Activated T-cell treated with anti-CD3 and anti-CD28 coated beads, Interleukin-2, amount 50 U/mL, for 48 hours (primary cell): ENCODE measurements around the gene IMMP2L.

Experiments
- DNase-seq, 2 experiments: peaks; one replicate each; pipeline ENCODE4 v3.0.0-alpha.2; 2020

Gene IMMP2L

DNA sequence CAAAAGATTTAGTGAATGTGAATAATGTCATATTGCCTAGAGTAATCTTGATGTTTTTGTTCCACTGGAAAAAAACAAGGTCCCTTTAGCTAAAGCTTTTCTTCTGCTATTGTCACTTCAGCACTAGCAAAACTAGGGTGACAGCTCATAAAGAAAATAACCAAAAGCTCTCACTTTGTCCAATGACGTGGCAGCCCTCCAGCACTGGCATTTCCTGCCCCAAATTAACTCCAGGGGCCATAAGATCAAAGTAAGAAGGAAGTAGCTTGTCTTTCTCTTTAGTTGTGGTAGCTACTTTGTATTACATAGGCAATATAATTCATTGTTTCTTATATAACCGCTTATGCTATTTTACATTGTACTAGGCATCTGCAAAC is 424.1 kb downstream of the IMMP2L start:
- peak; percentile 70 to 74 for DNase-seq

DNA sequence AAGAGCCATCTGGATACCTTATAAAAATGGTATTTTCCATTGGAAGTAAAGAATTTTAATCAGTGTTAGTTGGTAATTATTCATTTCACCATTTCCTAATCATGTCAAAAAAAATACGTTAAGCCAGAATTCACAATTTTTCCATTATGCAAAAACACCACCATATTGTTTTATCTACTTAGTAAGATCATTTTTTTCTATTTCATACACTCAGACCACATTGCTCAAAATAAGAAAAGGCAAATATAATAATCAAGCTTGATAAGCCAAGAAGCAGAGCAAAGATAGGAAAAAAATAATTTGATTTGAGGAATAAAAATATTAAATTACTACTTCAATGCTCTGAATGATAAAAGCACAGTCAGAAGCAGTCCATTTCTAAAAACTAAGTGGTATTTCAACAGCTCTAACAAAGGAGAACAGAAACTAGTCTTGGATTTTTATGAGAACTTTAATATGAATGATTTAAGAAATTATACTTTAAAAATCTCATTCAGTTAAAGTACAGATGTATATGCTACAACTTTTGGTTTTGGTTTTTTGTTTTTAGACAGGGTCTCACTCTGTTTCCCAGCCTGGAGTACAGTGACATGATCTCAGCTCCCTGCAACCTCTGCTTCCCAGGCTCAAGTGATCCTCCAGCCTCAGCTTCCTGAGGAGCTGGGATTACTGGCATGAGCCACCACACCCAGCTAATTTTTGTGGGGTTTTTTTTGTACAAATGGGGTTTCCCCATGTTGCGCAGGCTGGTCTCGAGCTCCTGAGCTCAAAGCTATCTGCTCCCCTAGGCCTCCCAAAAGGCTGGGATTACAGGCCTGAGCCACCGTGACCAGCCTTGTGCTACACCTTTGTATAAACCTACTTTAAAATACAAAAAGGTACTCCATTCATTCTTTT is 424.7 kb downstream of the IMMP2L start:
- DNase-seq = peak; percentile 67 to 69

- no peak for DNase-seq
Measured at GRCh38 chr7:111132833-111133232, 429.5 kb downstream of the IMMP2L start.

DNA sequence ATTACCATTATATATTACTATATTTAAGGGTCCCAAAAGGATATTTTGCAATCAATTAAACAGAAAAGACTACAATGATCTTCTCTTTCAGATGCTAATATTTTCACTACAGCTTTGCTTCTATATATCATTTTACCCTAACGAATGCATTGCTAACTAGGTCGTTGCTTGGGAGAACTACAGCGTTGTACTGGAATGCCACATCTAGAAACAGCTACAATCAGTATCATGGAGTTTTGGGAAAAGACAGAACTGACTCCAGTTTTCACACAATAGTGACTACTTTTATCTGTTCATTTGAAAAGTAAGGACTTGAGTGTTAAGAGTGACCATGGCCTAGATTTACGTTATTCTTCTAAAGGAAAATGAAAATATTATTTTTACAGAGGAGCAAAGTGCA is 432.9 kb downstream of the IMMP2L start:
- DNase-seq = no peak

- no peak for DNase-seq
Measured at GRCh38 chr7:111126987-111127386, 435.3 kb downstream of the IMMP2L start.

DNA sequence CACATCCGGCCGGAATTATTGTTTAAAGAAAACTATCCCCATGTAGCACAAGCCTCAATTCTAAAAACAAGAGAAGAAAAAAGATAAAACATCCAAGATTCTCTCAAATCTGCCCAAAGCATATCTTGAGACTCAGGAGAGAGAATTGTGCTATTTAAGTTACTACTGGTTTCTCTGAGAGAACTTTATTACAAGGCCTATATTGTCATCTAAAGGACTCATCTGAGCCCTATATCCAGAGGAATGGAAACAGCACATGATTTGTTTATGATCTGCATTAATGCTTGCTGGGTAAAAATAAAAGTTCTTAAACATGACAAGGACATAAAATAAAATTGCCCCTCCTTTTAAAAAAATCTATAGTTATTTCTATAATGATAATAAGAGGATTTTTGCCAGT is 446.3 kb downstream of the IMMP2L start:
- DNase-seq = no peak

- DNase-seq = no peak
Measured at GRCh38 chr7:111113263-111114017, 448.9 kb downstream of the IMMP2L start.

GRCh38 chr7:111112439-111112838 is 449.9 kb downstream of the IMMP2L start:
- no peak for DNase-seq

DNA sequence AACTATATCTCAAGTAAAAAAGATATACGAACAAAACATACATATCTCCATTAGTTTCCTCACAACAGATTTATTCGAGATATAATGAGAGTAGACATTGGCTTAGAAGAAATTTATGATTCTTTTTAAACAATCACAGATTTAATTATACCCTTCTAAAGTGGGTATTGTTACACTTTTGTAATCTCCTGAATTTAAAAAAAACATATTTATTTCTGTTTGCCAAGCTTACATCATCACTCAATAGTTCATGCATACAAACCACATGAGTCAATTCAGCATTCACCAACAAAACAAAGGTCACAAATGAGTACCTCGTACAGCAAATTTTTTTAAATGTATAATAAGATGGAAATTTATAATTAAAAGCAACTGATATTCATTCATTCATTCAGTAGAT is 453.8 kb downstream of the IMMP2L start:
- no peak for DNase-seq

GRCh38 chr7:111108000-111108399 is 454.3 kb downstream of the IMMP2L start:
- DNase-seq = no peak

DNA sequence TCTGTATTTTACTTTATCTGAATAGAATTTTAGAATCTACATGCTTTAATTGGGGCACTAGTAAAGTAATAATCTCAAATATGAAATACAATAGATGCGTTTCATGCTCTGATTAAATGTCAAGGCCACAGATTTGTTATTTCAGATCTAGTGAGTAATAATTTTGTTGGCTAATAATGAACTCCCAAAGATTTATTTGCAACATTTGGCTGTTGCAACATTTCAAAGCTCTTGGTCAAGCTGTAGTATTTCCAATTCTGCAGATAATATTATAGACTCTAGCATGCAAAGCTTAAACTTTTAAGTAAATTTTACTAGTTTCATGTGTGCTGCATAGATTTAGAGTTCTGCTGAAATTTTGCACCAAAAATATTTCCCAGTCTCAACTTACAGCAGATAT is 454.7 kb downstream of the IMMP2L start:
- DNase-seq = no peak

- no peak for DNase-seq
Measured at GRCh38 chr7:111105269-111105668, 457.0 kb downstream of the IMMP2L start.

- no peak for DNase-seq
Measured at GRCh38 chr7:111104710-111105109, 457.6 kb downstream of the IMMP2L start.

DNA sequence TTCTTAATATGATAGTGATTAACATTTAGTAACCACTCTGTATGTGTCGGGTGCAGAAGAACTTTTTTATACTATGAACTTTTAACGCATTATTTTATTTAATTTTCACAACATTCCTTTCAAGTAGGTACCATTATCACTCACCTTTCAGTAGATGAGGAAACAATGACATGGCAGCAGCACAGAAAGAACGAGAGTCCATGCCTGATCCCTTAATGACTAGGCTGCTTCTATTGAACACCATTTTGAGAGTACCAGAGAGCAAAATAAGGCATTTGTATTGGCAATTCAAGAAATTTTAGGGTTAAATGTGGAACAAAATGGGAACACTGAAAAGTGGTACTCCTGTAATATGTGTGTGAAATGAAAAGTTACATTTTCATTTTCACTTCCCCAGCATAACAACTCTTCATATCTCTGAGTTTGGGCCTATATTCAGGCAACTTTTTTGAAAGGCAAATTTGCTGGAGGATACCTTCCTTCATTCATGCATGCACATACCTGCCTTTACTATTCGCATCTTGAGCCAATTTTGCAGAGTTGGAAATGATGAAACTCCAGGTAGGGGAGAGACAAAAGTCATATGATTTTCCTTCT is 458.5 kb downstream of the IMMP2L start:
- DNase-seq = no peak

DNA sequence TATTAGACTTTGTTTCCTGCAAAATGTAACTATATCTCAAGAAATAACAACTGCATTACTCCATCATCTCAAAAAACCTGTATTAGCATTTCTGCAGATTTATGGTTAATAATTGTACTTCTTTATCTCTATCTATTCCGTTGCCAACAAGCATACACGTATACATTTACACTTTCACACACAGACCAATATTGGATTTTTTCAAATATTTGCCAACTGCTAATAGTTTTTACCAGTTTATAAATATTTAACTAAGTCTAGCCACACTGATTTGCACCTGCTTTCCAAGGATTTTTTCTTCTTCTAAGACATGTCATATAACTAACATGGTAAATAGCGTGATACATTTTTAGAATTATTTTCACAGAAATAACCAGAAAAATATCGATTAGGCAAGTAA is 459.2 kb downstream of the IMMP2L start:
- DNase-seq = no peak

DNA sequence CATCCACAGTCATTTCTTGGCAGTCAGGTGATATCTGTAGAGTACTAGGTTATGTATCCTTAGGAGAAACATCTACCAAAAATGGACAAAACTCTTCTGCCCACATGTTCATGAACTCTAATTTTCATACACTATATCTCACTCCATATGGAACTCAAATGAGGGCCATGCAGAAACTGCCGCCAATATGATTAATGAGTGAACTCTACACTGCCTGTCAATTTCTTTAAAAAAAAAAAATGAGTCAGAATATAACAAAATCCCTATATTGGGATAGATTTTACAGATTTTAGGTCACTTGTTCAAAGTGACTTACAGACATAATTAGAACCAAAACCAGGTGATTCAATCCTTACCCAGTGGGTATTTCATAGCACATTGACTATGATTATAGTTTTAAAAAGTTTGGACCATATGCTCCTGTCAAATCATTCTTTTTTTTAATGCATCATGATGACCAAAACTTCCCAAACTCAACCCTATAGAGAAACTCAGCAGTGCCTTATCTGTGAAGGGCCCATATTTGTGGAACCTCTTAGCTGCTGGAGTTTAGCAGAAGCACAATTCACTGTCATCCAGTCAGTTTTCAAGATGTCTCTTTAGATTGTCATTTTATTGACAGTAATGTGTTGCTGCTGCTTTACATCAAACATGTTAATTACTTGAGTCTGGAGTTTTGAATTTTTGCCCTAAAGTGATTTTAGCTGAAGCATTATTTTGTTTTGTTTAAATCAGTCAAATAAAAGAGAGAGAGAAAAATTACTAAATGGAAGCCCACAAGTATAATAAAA is 460.2 kb downstream of the IMMP2L start:
- no peak for DNase-seq

- no peak for DNase-seq
Measured at GRCh38 chr7:111098926-111099250, 463.4 kb downstream of the IMMP2L start.

- DNase-seq = peak; percentile 53 to 61
Measured at GRCh38 chr7:111098011-111098925, 464.0 kb downstream of the IMMP2L start.

GRCh38 chr7:111096997-111097396 is 465.3 kb downstream of the IMMP2L start:
- no peak for DNase-seq

DNA sequence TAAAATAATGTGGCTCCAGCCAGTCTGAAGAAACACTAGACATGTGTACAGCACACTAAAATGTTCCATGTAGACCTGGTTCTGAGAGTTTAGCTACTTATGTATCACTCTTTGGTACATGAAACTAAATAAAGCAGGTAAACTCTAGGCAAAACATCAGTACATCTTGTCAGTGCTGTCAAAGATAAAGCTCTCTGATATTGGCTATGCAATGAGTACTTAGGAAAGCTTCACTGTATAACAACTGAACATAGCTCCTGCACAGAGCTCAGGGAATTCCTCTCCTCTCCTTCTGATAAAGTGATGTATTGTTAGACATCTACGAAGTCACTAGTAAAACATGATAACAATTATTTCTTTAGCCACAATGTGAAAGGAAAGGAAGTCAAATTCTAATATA is 467.9 kb downstream of the IMMP2L start:
- no peak for DNase-seq

DNA sequence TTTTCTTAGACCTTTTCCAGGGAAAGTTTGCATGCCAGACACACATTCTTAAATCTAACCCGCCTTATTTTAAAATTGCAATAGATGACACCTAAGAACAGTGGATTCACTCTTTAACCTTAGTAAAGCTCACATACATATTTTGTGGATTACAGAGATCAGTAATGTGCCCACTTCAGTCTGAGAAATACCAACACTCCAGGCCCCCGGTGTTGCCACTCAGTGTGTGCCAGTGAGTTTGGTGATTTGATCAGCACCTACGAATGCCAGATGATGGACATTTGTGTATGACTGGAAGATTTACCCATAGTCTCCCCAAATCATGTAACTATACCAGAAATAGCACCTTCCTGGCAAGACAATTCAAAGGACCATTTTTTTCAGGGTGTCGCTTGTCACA is 468.8 kb downstream of the IMMP2L start:
- no peak for DNase-seq
